GM18505 (cell line): ENCODE data around the gene CMYA5.

Experiments
- ATAC-seq: cut with Tn5 transposase; IDR thresholded peaks from one replicate; pipeline ENCODE4 v1.9.1; 2021; ENCODE audit not compliant: unreplicated experiment
- POLR2A ChIP-seq: IDR thresholded peaks from 4 replicates; pipeline ENCODE4 v1.6.1; 2011; ENCODE audit warnings: borderline replicate concordance; ENCODE audit not compliant: insufficient read depth, insufficient read length; ENCODE audit errors: extremely low read depth

The CMYA5 gene

GRCh38 chr5:79727451-79728355, 38.1 kb downstream of the CMYA5 start:
- TF ChIP-seq POLR2A = no peak
- no peak for ATAC-seq

- no peak for ATAC-seq
- no peak for TF ChIP-seq POLR2A
Observed at GRCh38 chr5:79728396-79728795, 38.8 kb downstream of the CMYA5 start.

GRCh38 chr5:79729679-79730078, 40.0 kb downstream of the CMYA5 start:
- ATAC-seq = no peak
- no peak for TF ChIP-seq POLR2A

GRCh38 chr5:79730564-79730963, 40.9 kb downstream of the CMYA5 start:
- TF ChIP-seq POLR2A = no peak
- no peak for ATAC-seq

- TF ChIP-seq POLR2A = no peak
- ATAC-seq = no peak
Observed at GRCh38 chr5:79731775-79732174, 42.1 kb downstream of the CMYA5 start.

GRCh38 chr5:79736528-79737514, 47.2 kb downstream of the CMYA5 start:
- TF ChIP-seq POLR2A = no peak
- ATAC-seq = no peak

GRCh38 chr5:79738349-79738748, 48.7 kb downstream of the CMYA5 start:
- no peak for TF ChIP-seq POLR2A
- no peak for ATAC-seq

GRCh38 chr5:79742549-79743136, 53.0 kb downstream of the CMYA5 start:
- TF ChIP-seq POLR2A = no peak

GRCh38 chr5:79743846-79744605, 54.4 kb downstream of the CMYA5 start:
- TF ChIP-seq POLR2A = no peak
- ATAC-seq = no peak

More at GRCh38 chr5:79742549-79743136, 53.0 kb downstream of the CMYA5 start:
- ATAC-seq = no peak

- ATAC-seq = no peak
- TF ChIP-seq POLR2A = no peak
Observed at GRCh38 chr5:79745255-79745654, 55.6 kb downstream of the CMYA5 start.

GRCh38 chr5:79746642-79747569, 57.3 kb downstream of the CMYA5 start:
- TF ChIP-seq POLR2A = no peak
- no peak for ATAC-seq

- no peak for ATAC-seq
Observed at GRCh38 chr5:79750611-79751510, 61.2 kb downstream of the CMYA5 start.

More at GRCh38 chr5:79750611-79751510, 61.2 kb downstream of the CMYA5 start:
- no peak for TF ChIP-seq POLR2A
